ENCODE measurements around the gene GPX5.

GRCh38 chr6:28566527-28567252 lies 41.0 kb downstream of the GPX5 start:
- TF ChIP-seq CTCF (IDR thresholded peaks at IDR 0.05; ENCODE audit: poor library complexity, severe bottlenecking) (no peak), EP300 (conservative IDR thresholded peaks at IDR 0.05; ENCODE audit: poor library complexity, severe bottlenecking) (no peak), RAD21 (conservative IDR thresholded peaks at IDR 0.05) (no peak), POLR2AphosphoS5 (IDR thresholded peaks at IDR 0.05) (no peak), EZH2 (IDR thresholded peaks at IDR 0.05; ENCODE audit: borderline replicate concordance, insufficient read depth, low read length, poor library complexity, severe bottlenecking) (no peak), TAF1 (IDR thresholded peaks at IDR 0.05; ENCODE audit: low read depth) (no peak), SMC3 (conservative IDR thresholded peaks at IDR 0.05; ENCODE audit: poor library complexity) (no peak), REST (IDR thresholded peaks at IDR 0.05; ENCODE audit: borderline replicate concordance) (no peak)

Data from neural cell (in vitro differentiated cells).